K562 (cell line): ENCODE results near the gene NCAPD2. TPM values are rescaled to one million over a fixed set of nuclear protein-coding genes. Genes with fewer than 3 reads are reported as not detected.
A peak's percentile ranks its signal among the peaks of the same experiment; 100 is the strongest.

Experiments used
- ATF1 ChIP-seq, 2 experiments: fragments of 450-650 bp in 1 of 2; IDR thresholded peaks; 2 replicates each; pipeline ENCODE4 v1.6.1; 2016; ENCODE audit warnings: missing compliant biosample characterization in 1 of 2, missing genetic modification characterization in 1 of 2
- CXXC5 ChIP-seq: fragments of 250-450 bp; sonication (Bioruptor Pico); IDR thresholded peaks from 2 replicates; pipeline ENCODE4 v1.8.0; 2022; ENCODE audit warnings: inconsistent platforms, mild to moderate bottlenecking, moderate library complexity
- ELF4 ChIP-seq: fragments of 450-650 bp; formaldehyde crosslinking; IDR thresholded peaks from 2 replicates; pipeline ENCODE4 v1.4.0; 2022; ENCODE audit warnings: missing genetic modification characterization
- HDGF ChIP-seq: fragments of 450-650 bp; IDR thresholded peaks from 2 replicates; pipeline ENCODE4 v1.6.1; 2016
- HIVEP1 ChIP-seq: fragments of 250-450 bp; sonication (Bioruptor Pico); IDR thresholded peaks from 2 replicates; pipeline ENCODE4 v1.4.0; 2020; ENCODE audit warnings: mild to moderate bottlenecking
- HMG20A ChIP-seq: fragments of 450-650 bp; formaldehyde crosslinking; conservative IDR thresholded peaks from 2 replicates; pipeline ENCODE4 v1.4.0; 2020; ENCODE audit warnings: mild to moderate bottlenecking, mixed read lengths
- KLF1 ChIP-seq: fragments of 450-650 bp; IDR thresholded peaks from 2 replicates; pipeline ENCODE4 v1.6.1; 2016; ENCODE audit warnings: missing genetic modification characterization, missing compliant biosample characterization
- KLF6 ChIP-seq: fragments of 250-450 bp; sonication (Bioruptor Pico); IDR thresholded peaks from 2 replicates; pipeline ENCODE4 v1.4.0; 2020; ENCODE audit warnings: mild to moderate bottlenecking, moderate library complexity, borderline replicate concordance
- MCM7 ChIP-seq, 2 experiments: fragments of 450-650 bp; IDR thresholded peaks; 2 replicates each; pipeline ENCODE4 v1.6.1; 2016 to 2018
- ZEB2 ChIP-seq: fragments of 450-650 bp; IDR thresholded peaks from 2 replicates; pipeline ENCODE4 v1.6.1; 2016
- ZNF134 ChIP-seq: fragments of 250-450 bp; sonication (Bioruptor Pico); conservative IDR thresholded peaks from 2 replicates; pipeline ENCODE4 v1.4.0; 2020
- ZSCAN29 ChIP-seq: fragments of 450-650 bp; IDR thresholded peaks from 2 replicates; pipeline ENCODE4 v1.6.1; 2017
- polyA plus RNA-seq, 8 experiments: library from polyadenylated mRNA; depleted of rRNA in 4 of 8; stranded (reverse) in 5 of 8; unstranded in 3 of 8; fragments of >200 nt; fragmentation: Nextera tagmentation in 2 of 8; fragmentation: Illumina TruSeq in 1 of 8; extraction: Ambion mirVana in 2 of 8; extraction: Trizol in 1 of 8; gene quantifications; 2 replicates each; pipeline versions ENCODE4 v1.2.1 to v1.2.3, GENCODE V29; 2011 to 2014; ENCODE audit warnings: inconsistent platforms in 1 of 8, missing spikeins in 1 of 8
- total RNA-seq, 7 experiments: library from RNA; depleted of rRNA in 6 of 7; stranded (reverse); fragments of >200 nt in 6 of 7; fragmentation: Illumina TruSeq in 2 of 7; extraction: Trizol in 2 of 7; gene quantifications; 2 replicates each; pipeline versions ENCODE4 v1.2.1 to v1.2.3, GENCODE V29; 2011 to 2021; ENCODE audit warnings: low replicate concordance in 1 of 7
- TF ChIP-seq, protein P1 (sequence below): fragments of 450-650 bp; IDR thresholded peaks from 2 replicates; pipeline ENCODE4 v1.6.1; 2016; ENCODE audit warnings: low read depth, mild to moderate bottlenecking, moderate library complexity
- TF ChIP-seq, protein P2 (sequence below), 2 experiments: fragments of 450-650 bp; IDR thresholded peaks; 2 replicates each; pipeline ENCODE4 v1.6.1; 2016
- TF ChIP-seq, protein P3 (sequence below): fragments of 450-650 bp; IDR thresholded peaks from 2 replicates; pipeline ENCODE4 v1.6.1; 2017; ENCODE audit warnings: antibody characterized with exemption
- TF ChIP-seq, protein P4 (sequence below): fragments of 200-800 bp; sonication (Bioruptor generic); IDR thresholded peaks from 2 replicates; pipeline ENCODE4 v1.6.1; 2017; ENCODE audit warnings: missing genetic modification characterization, missing compliant biosample characterization
- TF ChIP-seq, protein P5 (sequence below): fragments of 250-450 bp; sonication (Bioruptor Pico); IDR thresholded peaks from 2 replicates; pipeline ENCODE4 v1.5.0; 2021; ENCODE audit warnings: mild to moderate bottlenecking, borderline replicate concordance

NCAPD2 gene
- total and polyA plus RNA-seq, 9 of the 15 experiments (the other 6 are each of a cell fraction or from before 2014, with no cell fraction given), result 16.9 to 93.7 (median 68.3) TPM

DNA sequence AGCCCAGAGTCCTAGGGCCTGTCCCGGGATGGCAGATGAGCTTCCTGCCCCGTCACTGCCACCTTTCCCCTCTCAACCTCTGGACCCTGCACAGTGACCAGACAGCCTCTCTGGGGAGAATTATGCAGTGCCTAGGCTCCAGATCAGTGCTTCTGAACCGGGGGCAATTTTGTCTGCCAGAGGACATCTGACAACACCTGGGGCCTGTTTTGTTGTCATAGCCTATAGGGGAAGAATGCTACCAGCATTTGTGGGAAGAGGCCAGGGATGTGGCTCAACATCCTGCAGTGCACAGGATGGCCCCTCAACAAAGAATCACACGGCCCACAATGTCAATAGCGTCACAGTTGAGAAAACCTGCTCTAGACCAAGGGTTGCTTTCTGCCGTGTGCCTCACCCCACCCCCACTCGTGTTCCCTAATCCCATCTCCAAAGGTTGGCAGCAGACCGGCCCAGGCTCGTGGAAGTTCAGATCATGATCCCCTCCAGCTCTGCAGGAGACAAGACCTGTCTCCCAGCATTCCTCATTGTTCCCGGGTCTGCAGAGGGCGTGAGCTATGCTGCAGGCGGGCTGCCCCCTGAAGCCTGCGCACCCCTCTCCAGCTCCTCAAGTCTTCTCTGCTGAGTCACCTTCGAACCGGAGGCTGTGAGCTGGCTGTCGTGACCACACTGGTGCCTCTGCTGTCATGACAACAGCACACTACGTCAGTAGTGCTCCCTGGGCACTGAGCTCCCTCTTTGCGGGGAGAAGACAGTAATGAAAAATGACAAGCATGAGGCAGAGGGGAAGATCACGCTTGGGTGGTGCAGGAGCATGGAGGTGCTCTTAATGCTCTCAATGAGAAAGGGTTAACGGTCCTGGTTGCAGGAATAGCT, 38.4 kb downstream of the NCAPD2 start (continued):
- TF ChIP-seq HIVEP1 (CRISPR knock-in tag) (no peak), ELF4 (CRISPR knock-in tag) (peak; percentile 27; the same call in 1 of the 2 replicates), KLF1 (tag) (no peak), CXXC5 (no peak), ZNF134 (CRISPR knock-in tag) (no peak), ZSCAN29 (no peak), MCM7 (IDR thresholded peaks at IDR 0.05) (no peak), KLF6 (no peak), ZEB2 (no peak), ATF1 (CRISPR knock-in tag; IDR thresholded peaks at IDR 0.05) (no peak), ATF1 (tag; IDR thresholded peaks at IDR 0.05) (peak; percentile 86), HDGF (no peak), HMG20A (CRISPR knock-in tag) (no peak)
- TF ChIP-seq, protein P1, sequence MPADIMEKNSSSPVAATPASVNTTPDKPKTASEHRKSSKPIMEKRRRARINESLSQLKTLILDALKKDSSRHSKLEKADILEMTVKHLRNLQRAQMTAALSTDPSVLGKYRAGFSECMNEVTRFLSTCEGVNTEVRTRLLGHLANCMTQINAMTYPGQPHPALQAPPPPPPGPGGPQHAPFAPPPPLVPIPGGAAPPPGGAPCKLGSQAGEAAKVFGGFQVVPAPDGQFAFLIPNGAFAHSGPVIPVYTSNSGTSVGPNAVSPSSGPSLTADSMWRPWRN, result no peak
- TF ChIP-seq, protein P2, sequence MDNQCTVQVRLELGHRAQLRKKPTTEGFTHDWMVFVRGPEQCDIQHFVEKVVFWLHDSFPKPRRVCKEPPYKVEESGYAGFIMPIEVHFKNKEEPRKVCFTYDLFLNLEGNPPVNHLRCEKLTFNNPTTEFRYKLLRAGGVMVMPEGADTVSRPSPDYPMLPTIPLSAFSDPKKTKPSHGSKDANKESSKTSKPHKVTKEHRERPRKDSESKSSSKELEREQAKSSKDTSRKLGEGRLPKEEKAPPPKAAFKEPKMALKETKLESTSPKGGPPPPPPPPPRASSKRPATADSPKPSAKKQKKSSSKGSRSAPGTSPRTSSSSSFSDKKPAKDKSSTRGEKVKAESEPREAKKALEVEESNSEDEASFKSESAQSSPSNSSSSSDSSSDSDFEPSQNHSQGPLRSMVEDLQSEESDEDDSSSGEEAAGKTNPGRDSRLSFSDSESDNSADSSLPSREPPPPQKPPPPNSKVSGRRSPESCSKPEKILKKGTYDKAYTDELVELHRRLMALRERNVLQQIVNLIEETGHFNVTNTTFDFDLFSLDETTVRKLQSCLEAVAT (IDR thresholded peaks at IDR 0.05), result no peak
- TF ChIP-seq, protein P3, sequence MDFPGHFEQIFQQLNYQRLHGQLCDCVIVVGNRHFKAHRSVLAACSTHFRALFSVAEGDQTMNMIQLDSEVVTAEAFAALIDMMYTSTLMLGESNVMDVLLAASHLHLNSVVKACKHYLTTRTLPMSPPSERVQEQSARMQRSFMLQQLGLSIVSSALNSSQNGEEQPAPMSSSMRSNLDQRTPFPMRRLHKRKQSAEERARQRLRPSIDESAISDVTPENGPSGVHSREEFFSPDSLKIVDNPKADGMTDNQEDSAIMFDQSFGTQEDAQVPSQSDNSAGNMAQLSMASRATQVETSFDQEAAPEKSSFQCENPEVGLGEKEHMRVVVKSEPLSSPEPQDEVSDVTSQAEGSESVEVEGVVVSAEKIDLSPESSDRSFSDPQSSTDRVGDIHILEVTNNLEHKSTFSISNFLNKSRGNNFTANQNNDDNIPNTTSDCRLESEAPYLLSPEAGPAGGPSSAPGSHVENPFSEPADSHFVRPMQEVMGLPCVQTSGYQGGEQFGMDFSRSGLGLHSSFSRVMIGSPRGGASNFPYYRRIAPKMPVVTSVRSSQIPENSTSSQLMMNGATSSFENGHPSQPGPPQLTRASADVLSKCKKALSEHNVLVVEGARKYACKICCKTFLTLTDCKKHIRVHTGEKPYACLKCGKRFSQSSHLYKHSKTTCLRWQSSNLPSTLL, result no peak
- TF ChIP-seq, protein P4, sequence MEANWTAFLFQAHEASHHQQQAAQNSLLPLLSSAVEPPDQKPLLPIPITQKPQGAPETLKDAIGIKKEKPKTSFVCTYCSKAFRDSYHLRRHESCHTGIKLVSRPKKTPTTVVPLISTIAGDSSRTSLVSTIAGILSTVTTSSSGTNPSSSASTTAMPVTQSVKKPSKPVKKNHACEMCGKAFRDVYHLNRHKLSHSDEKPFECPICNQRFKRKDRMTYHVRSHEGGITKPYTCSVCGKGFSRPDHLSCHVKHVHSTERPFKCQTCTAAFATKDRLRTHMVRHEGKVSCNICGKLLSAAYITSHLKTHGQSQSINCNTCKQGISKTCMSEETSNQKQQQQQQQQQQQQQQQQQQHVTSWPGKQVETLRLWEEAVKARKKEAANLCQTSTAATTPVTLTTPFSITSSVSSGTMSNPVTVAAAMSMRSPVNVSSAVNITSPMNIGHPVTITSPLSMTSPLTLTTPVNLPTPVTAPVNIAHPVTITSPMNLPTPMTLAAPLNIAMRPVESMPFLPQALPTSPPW (CRISPR knock-in tag), result no peak; the same call in 1 of the 2 replicates
- TF ChIP-seq, protein P5, sequence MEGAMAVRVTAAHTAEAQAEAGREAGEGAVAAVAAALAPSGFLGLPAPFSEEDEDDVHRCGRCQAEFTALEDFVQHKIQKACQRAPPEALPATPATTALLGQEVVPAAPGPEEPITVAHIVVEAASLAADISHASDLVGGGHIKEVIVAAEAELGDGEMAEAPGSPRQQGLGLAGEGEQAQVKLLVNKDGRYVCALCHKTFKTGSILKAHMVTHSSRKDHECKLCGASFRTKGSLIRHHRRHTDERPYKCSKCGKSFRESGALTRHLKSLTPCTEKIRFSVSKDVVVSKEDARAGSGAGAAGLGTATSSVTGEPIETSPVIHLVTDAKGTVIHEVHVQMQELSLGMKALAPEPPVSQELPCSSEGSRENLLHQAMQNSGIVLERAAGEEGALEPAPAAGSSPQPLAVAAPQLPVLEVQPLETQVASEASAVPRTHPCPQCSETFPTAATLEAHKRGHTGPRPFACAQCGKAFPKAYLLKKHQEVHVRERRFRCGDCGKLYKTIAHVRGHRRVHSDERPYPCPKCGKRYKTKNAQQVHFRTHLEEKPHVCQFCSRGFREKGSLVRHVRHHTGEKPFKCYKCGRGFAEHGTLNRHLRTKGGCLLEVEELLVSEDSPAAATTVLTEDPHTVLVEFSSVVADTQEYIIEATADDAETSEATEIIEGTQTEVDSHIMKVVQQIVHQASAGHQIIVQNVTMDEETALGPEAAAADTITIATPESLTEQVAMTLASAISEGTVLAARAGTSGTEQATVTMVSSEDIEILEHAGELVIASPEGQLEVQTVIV (CRISPR knock-in tag), result no peak
